Suprapubic skin (tissue), 4 donors: ENCODE results near the gene ZNF385A. TPM values are rescaled to one million over a fixed set of nuclear protein-coding genes. Genes with fewer than 3 reads are reported as not detected.

Experiments
- DNase-seq, 2 donors: peaks; one replicate each; pipeline ENCODE4 v3.0.0-alpha.2; 2019; ENCODE audit warnings: low spot score in 2 of 2
- H3K27ac ChIP-seq: fragments of 200-600 bp; sonication (generic); one replicate; pipeline ENCODE4 v1.5.1; 2019
- H3K27me3 ChIP-seq: fragments of 200-600 bp; sonication (generic); one replicate; pipeline ENCODE4 v1.5.1; 2019
- H3K36me3 ChIP-seq: fragments of 200-600 bp; sonication (generic); one replicate; pipeline ENCODE4 v1.5.1; 2019
- H3K4me1 ChIP-seq: fragments of 200-600 bp; sonication (generic); one replicate; pipeline ENCODE4 v1.5.1; 2019
- H3K4me3 ChIP-seq: fragments of 200-600 bp; sonication (generic); one replicate; pipeline ENCODE4 v1.5.1; 2019; ENCODE audit warnings: mild to moderate bottlenecking
- H3K9me3 ChIP-seq: fragments of 200-600 bp; sonication (generic); one replicate; pipeline ENCODE4 v1.5.1; 2019
- EP300 ChIP-seq: sonication (generic); formaldehyde crosslinking; IDR thresholded peaks from one replicate; pipeline ENCODE4 v1.6.1; 2017; ENCODE audit warnings: antibody characterized with exemption
- POLR2A ChIP-seq, 2 donors: fragments of 450-650 bp; IDR thresholded peaks; one replicate each; pipeline ENCODE4 v1.6.1; 2017; ENCODE audit warnings: antibody characterized with exemption in 2 of 2, mild to moderate bottlenecking in 2 of 2, moderate library complexity in 2 of 2
- POLR2AphosphoS5 ChIP-seq, 3 donors: sonication (generic); formaldehyde crosslinking; IDR thresholded peaks; one replicate each; pipeline ENCODE4 v1.6.1; 2017; ENCODE audit warnings: antibody characterized with exemption in 3 of 3
- WGBS: methylation state at CpG from one replicate; pipeline ENCODE4 v1.1.5; 2018; 5-methylcytosine and 5-hydroxymethylcytosine counted together
- total RNA-seq, 4 donors: library from RNA; depleted of rRNA; stranded (reverse); fragments of >200 nt; gene quantifications; one replicate each; pipeline ENCODE4 v1.1.0, GENCODE V29; 2016
- TF ChIP-seq, protein P1 (sequence below), 2 donors: fragments of 200-600 bp in 1 of 2; fragments of 450-650 bp in 1 of 2; sonication (generic) in 1 of 2; IDR thresholded peaks; one replicate each; pipeline ENCODE4 v1.5.1; 2016 to 2019; ENCODE audit warnings: antibody characterized with exemption in 2 of 2, mild to moderate bottlenecking in 1 of 2, moderate library complexity in 1 of 2

ZNF385A gene
- total RNA-seq, 4 donors from 2014 or later = 99.5 to 134 (median 113) TPM

DNA sequence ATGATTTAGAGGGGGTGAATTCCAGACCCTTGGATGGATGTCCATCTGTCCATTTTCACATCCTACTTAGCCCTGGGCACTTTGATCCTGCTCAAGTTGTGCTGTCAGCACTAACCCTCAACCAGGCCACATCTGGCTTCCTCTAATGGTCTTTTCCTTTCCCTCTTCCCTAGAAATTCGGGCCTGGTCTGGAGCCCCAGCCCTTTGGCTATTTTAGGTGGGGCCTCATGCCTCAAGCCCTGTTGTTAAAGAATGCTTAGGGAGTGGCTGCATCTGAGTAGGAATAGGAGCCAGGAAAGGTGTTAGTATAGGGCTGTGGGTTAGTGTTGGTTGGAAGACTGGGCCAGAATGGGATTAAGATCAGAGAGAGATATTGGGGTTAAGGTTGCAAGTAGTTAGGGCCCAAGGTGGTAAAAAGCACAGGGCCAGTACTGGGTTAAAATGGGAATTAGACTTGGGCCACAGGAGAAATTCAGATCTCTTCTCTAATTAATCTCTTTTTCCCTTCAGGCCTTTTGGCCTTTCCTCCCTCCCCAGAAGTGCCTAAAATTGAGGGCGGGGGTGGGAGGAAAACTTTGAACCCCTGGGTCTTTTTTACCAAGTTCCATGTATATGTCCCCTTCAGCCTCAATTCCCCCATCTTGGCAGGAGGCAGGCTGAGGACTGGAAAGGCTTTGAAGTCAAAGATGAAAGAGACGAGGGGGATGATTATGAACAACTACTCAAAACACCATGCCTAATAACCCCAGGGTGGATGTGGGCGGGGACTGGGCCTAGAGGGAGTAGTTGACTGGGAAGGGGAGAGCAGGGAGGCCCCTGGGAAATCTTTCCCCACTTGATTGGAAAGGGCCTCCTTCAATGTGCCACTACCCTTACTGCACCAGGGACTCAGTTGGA, 4.0 kb upstream of the ZNF385A start:
- Histone ChIP-seq H3K4me3 (peak overlapping the region; percentile 66), H3K36me3 (no peaks in the 10 kb centered on the region), H3K9me3 (no peaks in the 10 kb centered on the region), H3K27me3 (no peaks in the 10 kb centered on the region), H3K4me1 (peaks cover 88% of the 10 kb centered on the region), H3K27ac (peak overlapping the region; percentile 84)
- TF ChIP-seq, protein P1, sequence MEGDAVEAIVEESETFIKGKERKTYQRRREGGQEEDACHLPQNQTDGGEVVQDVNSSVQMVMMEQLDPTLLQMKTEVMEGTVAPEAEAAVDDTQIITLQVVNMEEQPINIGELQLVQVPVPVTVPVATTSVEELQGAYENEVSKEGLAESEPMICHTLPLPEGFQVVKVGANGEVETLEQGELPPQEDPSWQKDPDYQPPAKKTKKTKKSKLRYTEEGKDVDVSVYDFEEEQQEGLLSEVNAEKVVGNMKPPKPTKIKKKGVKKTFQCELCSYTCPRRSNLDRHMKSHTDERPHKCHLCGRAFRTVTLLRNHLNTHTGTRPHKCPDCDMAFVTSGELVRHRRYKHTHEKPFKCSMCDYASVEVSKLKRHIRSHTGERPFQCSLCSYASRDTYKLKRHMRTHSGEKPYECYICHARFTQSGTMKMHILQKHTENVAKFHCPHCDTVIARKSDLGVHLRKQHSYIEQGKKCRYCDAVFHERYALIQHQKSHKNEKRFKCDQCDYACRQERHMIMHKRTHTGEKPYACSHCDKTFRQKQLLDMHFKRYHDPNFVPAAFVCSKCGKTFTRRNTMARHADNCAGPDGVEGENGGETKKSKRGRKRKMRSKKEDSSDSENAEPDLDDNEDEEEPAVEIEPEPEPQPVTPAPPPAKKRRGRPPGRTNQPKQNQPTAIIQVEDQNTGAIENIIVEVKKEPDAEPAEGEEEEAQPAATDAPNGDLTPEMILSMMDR (IDR thresholded peaks at IDR 0.05) = no peak
- no peak for TF ChIP-seq EP300
- no peak for TF ChIP-seq POLR2A (IDR thresholded peaks at IDR 0.05)
- no peak for TF ChIP-seq POLR2AphosphoS5 (IDR thresholded peaks at IDR 0.05)
- DNase-seq = no peak
- 52% methylated on average over 4 of the region's 4 CpGs for WGBS

DNA sequence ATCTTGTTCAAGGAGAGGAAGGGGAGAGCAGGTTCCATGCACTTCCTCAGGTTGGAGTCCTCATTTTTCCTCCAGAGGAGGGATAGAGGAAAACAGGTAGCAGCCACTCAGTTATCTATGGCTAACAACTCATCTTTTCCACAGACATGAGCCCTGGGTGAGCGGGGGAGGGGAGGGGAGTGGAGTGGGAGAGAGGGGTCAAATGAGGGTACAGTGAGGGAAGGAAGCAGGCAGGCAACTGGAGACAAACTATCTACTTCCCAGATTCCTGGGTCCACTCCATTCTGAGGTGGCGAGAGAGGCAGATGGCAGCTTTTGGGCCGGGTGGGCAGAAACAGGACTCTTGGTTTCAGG, 2.6 kb upstream of the ZNF385A start:
- Histone ChIP-seq H3K4me3 (peak overlapping the region; percentile 5), H3K4me1 (peaks cover 88% of the 10 kb centered on the region), H3K36me3 (no peaks in the 10 kb centered on the region), H3K27ac (peak overlapping the region; percentile 84), H3K27me3 (no peaks in the 10 kb centered on the region), H3K9me3 (no peaks in the 10 kb centered on the region)
- DNase-seq = no peak
- 87% methylated on average over 3 of the region's 3 CpGs for WGBS
- TF ChIP-seq EP300 = no peak
- TF ChIP-seq POLR2A (IDR thresholded peaks at IDR 0.05) = no peak
- TF ChIP-seq POLR2AphosphoS5 (IDR thresholded peaks at IDR 0.05) = no peak
- TF ChIP-seq, protein P1 (IDR thresholded peaks at IDR 0.05) = no peak

DNA sequence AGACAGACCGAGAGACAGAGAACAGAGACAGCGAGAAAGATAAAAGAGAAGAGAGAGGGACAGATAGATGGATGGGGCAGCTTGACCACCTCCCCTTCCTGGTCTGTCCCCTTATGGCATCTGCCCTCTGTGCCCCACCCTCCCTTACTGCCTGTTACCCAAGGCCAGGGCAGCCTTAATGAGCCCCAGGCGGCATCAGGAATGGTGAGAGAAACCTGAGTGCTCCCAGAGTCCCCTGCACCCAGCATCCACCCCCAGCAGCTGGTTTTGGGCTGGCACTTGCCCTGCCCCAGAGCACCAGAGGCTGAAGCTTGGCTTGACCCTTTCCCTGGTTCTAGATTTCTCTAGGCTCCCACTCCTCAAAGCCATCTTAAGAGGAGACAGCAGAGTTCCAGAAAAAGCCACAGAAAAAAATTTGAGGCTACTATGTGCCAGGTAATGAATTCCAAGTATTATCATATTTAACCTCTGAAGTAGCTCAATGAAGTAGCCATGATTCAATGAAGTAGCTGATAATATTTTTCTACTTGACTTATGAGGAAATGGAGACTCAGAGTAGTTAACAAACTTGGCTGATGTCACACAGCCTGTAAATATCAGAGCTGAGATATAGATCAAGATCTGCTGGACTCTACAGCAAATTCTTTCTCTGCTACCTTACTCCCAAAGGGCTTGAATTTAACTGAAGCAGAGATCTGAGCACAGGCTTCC, 2.0 kb upstream of the ZNF385A start:
- 63% methylated on average over 3 of the region's 3 CpGs for WGBS
- Histone ChIP-seq H3K27ac (peak overlapping the region; percentile 84), H3K27me3 (no peaks in the 10 kb centered on the region), H3K36me3 (no peaks in the 10 kb centered on the region), H3K4me3 (no peak overlapping the region), H3K9me3 (no peaks in the 10 kb centered on the region), H3K4me1 (peaks cover 83% of the 10 kb centered on the region)
- DNase-seq = no peak
- TF ChIP-seq POLR2A (IDR thresholded peaks at IDR 0.05) (no peak), EP300 (no peak), POLR2AphosphoS5 (IDR thresholded peaks at IDR 0.05) (no peak)
- TF ChIP-seq, protein P1 (IDR thresholded peaks at IDR 0.05) = no peak

DNA sequence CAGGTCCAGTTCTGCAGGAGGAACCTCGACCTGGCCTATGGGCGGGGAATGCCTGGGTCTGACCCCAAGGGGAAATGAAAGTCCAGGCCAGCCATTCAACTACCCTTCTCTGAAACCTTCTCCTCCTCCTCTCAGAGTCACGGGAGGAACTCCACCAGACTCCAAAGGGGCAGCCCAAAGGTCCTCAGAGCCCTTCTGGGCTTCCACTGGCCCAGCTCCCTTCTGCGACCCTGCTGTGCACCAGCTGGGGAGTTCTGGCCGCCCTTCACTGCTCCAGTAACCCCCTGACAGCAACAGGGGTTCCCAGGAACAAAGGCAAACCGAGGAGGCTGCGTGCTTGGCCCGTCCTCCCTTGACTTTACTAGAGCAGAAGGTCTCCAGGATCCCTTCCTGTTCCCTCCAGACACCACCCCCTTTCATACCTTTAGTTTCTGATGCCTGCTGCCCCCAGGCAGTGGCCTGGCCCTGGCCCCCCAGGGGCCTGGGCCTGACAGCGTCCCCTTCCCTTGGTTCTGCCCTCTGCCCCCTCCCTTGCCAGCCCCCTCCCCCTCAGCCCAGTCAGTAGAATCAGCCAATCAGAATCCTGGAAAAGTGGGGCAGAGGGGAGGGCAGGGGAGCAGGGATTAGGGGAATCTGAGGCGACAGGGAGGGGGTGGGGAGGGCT, 850 bp upstream of the ZNF385A start:
- peak overlapping the region; percentile 75 for H3K27ac ChIP-seq
- 33% methylated on average over 8 of the region's 10 CpGs for WGBS
- H3K4me3 ChIP-seq = peak overlapping the region; percentile 16
- no peak for DNase-seq
- TF ChIP-seq POLR2AphosphoS5 (IDR thresholded peaks at IDR 0.05) (no peak), POLR2A (IDR thresholded peaks at IDR 0.05) (no peak), EP300 (no peak)
- TF ChIP-seq, protein P1 (IDR thresholded peaks at IDR 0.05) = no peak
- no peaks in the 10 kb centered on the region for H3K27me3 ChIP-seq
- peaks cover 78% of the 10 kb centered on the region for H3K4me1 ChIP-seq
- H3K9me3 ChIP-seq = no peaks in the 10 kb centered on the region
- H3K36me3 ChIP-seq = peaks cover 1% of the 10 kb centered on the region
